Naive B cell (primary cell): Measurements from ENCODE around the gene HIKESHI. TPM values are rescaled to one million over a fixed set of nuclear protein-coding genes. Genes with fewer than 3 reads are reported as not detected.

Experiments
- ATAC-seq, 2 donors: fragments of 150-1000 bp; cut with Tn5 transposase; 2 replicates each; pipeline ENCODE4 v1.10.0; 2021; ENCODE audit warnings: low read depth in 2 of 2, mild to moderate bottlenecking in 2 of 2, moderate library complexity in 2 of 2
- DNase-seq: peaks from one replicate; pipeline ENCODE4 v3.0.0; 2022
- H3K27ac Mint-ChIP-seq, 6 donors: one replicate each; pipeline ENCODE4 v1.8.0; 2020 to 2022; ENCODE audit warnings: mild to moderate bottlenecking in 6 of 6, mixed read lengths in 6 of 6, moderate library complexity in 5 of 6, inconsistent platforms in 2 of 6
- H3K27me3 Mint-ChIP-seq, 3 donors: one replicate each; pipeline ENCODE4 v1.8.0; 2021 to 2022; ENCODE audit warnings: mixed read lengths in 3 of 3, mild to moderate bottlenecking in 1 of 3
- H3K36me3 Mint-ChIP-seq, 2 donors: one replicate each; pipeline ENCODE4 v1.8.0; 2020 to 2022; ENCODE audit warnings: mixed read lengths in 2 of 2, inconsistent platforms in 1 of 2, mild to moderate bottlenecking in 1 of 2
- H3K4me1 Mint-ChIP-seq, 3 donors: one replicate each; pipeline ENCODE4 v1.8.0; 2020 to 2022; ENCODE audit warnings: mixed read lengths in 3 of 3, inconsistent platforms in 1 of 3, mild to moderate bottlenecking in 1 of 3, moderate library complexity in 1 of 3
- H3K4me3 Mint-ChIP-seq, 8 donors: one replicate each; pipeline ENCODE4 v1.8.0; 2020 to 2022; ENCODE audit warnings: mild to moderate bottlenecking in 8 of 8, mixed read lengths in 8 of 8, moderate library complexity in 8 of 8, inconsistent platforms in 2 of 8
- H3K9me3 Mint-ChIP-seq, 7 donors: one replicate each; pipeline ENCODE4 v1.8.0; 2020 to 2022; ENCODE audit warnings: mixed read lengths in 7 of 7, mild to moderate bottlenecking in 5 of 7, inconsistent platforms in 2 of 7, moderate library complexity in 1 of 7
- polyA plus RNA-seq, 6 donors: library from polyadenylated mRNA; unstranded; fragments of 300-500 nt; fragmentation: Illumina TruSeq; gene quantifications; one replicate each; pipeline ENCODE4 v1.2.3, GENCODE V29; 2021; ENCODE audit warnings: low read depth in 6 of 6

The HIKESHI gene
- polyA plus RNA-seq, 6 donors from 2014 or later: 62.8 to 105 (median 76.9) TPM

DNA sequence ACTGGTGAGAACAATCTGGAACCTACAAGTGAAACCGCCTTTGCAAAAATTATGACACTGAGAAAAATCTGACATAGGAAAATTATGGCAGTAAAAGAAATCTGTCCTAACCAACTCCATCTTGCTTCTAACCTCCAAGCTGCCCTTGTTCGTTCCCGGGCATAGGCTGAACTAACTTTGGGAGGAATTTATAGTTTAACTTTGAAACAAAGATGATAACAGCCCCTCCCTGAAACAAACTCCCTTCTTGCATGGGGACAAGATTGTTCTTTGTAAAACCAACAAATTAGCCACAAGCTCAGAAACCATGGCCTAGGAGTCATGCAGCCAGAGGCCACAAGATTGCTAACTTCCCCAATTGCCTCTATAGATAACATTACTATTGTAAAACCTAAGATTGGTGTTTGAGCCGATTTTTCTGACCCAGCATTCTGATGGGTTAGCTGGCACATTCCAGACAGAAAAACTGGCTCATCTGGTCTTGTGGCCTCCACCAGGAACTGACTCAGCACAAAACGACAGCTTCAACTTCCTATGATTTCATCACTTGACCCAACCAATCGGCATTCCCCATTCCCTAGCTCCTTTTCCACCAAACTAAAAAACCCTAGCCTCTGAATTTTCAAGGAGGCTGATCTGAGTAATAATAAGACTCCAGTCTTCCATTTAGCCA lies 69.0 kb downstream of the HIKESHI start:
- Mint-ChIP-seq H3K4me3 (peak overlapping the region in 1 of 8 donors; percentile 16), H3K27me3 (peaks cover 5 to 10% (median 8%) of the 10 kb centered on the region in 3 donors)

GRCh38 chr11:86372041-86372440 lies 70.0 kb downstream of the HIKESHI start:
- Mint-ChIP-seq H3K36me3 (peaks cover 0 to 5% of the 10 kb centered on the region in 2 donors), H3K9me3 (peaks cover 0 to 14% (median 4%) of the 10 kb centered on the region in 7 donors), H3K27ac (peak overlapping the region in 1 of 6 donors; percentile 7), H3K4me1 (no peaks in the 10 kb centered on the region), H3K4me3 (no peak overlapping the region), H3K27me3 (peaks cover 5 to 10% (median 8%) of the 10 kb centered on the region in 3 donors)
- DNase-seq (no peak), ATAC-seq (no peak)

More for the DNA sequence above, 69.0 kb downstream of the HIKESHI start:
- H3K27ac Mint-ChIP-seq: no peak overlapping the region
- peaks cover 0 to 2% of the 10 kb centered on the region in 2 donors for H3K36me3 Mint-ChIP-seq
- peaks cover 0 to 5% (median 2%) of the 10 kb centered on the region in 7 donors for H3K9me3 Mint-ChIP-seq
- ATAC-seq (no peak), DNase-seq (no peak)
- H3K4me1 Mint-ChIP-seq: no peaks in the 10 kb centered on the region

DNA sequence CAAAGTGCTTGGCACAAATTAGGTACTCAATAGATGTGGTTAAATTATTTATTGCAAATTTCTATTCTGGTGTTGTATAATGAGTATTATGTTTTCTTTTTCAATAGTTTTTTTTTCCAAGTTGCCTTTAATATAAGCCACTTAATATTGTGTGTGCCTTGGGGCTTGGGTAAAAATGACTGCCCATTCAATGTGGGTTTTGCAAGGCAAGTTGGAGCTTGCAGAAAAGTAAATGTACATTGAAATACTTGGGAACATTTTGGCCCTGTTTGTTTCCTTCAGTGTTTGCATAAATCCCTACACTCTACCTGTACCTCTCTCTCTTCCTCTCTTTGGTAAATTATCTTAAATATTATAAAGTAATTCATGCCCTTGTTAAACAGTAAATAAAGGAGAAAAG lies 70.5 kb downstream of the HIKESHI start:
- no peak overlapping the region for H3K27ac Mint-ChIP-seq
- no peak for DNase-seq
- H3K4me1 Mint-ChIP-seq: no peaks in the 10 kb centered on the region
- H3K4me3 Mint-ChIP-seq: no peak overlapping the region
- no peak for ATAC-seq
- peaks cover 0 to 5% of the 10 kb centered on the region in 2 donors for H3K36me3 Mint-ChIP-seq
- peaks cover 0 to 19% (median 4%) of the 10 kb centered on the region in 7 donors for H3K9me3 Mint-ChIP-seq
- H3K27me3 Mint-ChIP-seq: peaks cover 5 to 10% (median 8%) of the 10 kb centered on the region in 3 donors

GRCh38 chr11:86374069-86374468 lies 72.0 kb downstream of the HIKESHI start:
- Mint-ChIP-seq H3K27me3 (peaks cover 5 to 10% (median 8%) of the 10 kb centered on the region in 3 donors), H3K4me3 (no peak overlapping the region), H3K9me3 (peaks cover 0 to 20% (median 4%) of the 10 kb centered on the region in 7 donors), H3K36me3 (peaks cover 0 to 5% of the 10 kb centered on the region in 2 donors), H3K27ac (no peak overlapping the region), H3K4me1 (no peaks in the 10 kb centered on the region)
- DNase-seq (no peak), ATAC-seq (no peak)

DNA sequence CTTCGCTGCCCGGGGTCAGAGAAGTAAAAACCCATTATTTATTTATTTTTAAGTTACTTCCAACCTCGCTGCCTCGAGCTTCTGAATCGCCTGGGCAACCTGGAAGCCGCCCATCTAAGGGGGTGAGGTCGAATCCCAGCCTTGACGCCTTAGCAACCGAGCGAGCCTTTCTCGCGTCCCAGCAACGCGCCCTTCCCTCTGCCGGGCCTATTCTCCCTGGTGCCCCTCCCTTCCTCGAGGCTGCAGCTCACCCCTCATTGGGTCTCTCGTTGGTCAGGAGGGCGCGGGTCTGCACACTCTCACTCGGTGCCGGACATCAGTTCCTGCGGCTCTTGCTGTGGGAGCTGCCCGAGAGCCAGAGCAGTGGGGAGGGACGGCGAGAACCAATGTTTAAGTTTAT lies 72.5 kb downstream of the HIKESHI start, which contains the start of gene CCDC81:
CCDC81 (plus strand) TSS at position 302 of the 400 bp plus-strand sequence. CDS start 277 bp downstream, outside the sequence.
- Mint-ChIP-seq H3K27me3 (peaks cover 5 to 10% (median 8%) of the 10 kb centered on the region in 3 donors), H3K4me1 (no peaks in the 10 kb centered on the region), H3K27ac (no peak within 1 kb of the TSS), H3K9me3 (peaks cover 0 to 20% (median 4%) of the 10 kb centered on the region in 7 donors), H3K36me3 (peaks cover 0 to 5% of the 10 kb centered on the region in 2 donors), H3K4me3 (no peak within 1 kb of the TSS)
- ATAC-seq: no peak
- no peak for DNase-seq

DNA sequence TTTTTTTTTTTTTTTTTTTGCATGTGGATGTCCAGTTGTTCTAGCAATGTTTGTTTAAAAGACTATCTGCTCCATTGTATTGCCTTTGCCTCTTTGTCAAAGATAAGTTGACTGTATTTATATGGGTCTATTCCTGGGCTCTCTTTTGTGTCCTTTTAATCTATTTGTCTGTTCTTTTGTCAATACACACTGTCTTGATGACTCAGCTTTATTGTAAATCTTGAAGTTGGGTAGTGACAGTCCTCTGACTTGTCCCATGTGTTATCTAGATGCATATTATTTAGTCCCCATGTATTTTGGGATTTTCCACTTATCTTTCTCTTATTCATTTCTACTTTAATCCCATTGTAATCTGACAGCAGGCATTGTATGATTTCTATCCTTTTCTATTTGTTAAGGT lies 75.9 kb downstream of the HIKESHI start:
- Mint-ChIP-seq H3K36me3 (peaks cover 0 to 5% of the 10 kb centered on the region in 2 donors), H3K4me3 (no peak overlapping the region)

GRCh38 chr11:86380295-86381059 lies 78.4 kb downstream of the HIKESHI start:
- H3K4me1 Mint-ChIP-seq: no peaks in the 10 kb centered on the region
- no peak for ATAC-seq

More for the DNA sequence above, 75.9 kb downstream of the HIKESHI start:
- DNase-seq: no peak
- Mint-ChIP-seq H3K4me1 (no peaks in the 10 kb centered on the region), H3K27me3 (peaks cover 5 to 10% (median 8%) of the 10 kb centered on the region in 3 donors), H3K27ac (no peak overlapping the region), H3K9me3 (peaks cover 0 to 20% (median 4%) of the 10 kb centered on the region in 7 donors)
- ATAC-seq: no peak

GRCh38 chr11:86383041-86383955 lies 81.3 kb downstream of the HIKESHI start:
- Mint-ChIP-seq H3K27me3 (no peaks in the 10 kb centered on the region), H3K4me3 (no peak overlapping the region), H3K9me3 (no peaks in the 10 kb centered on the region), H3K4me1 (no peaks in the 10 kb centered on the region), H3K36me3 (no peaks in the 10 kb centered on the region), H3K27ac (no peak overlapping the region)
- DNase-seq: no peak
- ATAC-seq: no peak

More at GRCh38 chr11:86380295-86381059, 78.4 kb downstream of the HIKESHI start:
- no peak overlapping the region for H3K4me3 Mint-ChIP-seq
- H3K9me3 Mint-ChIP-seq: peaks cover 0 to 20% (median 4%) of the 10 kb centered on the region in 7 donors
- H3K27ac Mint-ChIP-seq: no peak overlapping the region
- no peak for DNase-seq
- H3K27me3 Mint-ChIP-seq: no peaks in the 10 kb centered on the region
- peaks cover 0 to 5% of the 10 kb centered on the region in 2 donors for H3K36me3 Mint-ChIP-seq

DNA sequence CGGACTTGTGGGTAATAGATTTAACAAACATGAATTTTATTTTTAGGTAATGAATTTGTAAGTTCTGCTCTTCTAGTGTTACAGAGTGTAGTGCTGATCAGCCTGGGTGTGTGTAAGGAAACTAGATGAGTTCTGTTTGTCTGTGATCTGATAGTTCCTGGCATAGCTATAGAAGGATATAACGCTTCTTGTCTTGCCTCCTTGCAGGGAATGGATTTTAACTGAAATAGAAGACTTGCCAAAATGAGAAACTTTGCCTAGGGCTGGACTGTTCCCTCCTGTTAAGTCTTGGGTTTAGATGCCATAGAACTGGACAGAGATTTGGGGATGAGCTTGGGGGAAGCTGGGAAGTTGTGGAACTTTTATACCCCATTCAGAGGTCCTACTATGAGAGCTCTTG lies 84.2 kb downstream of the HIKESHI start:
- H3K9me3 Mint-ChIP-seq: peaks cover 0 to 4% (median 0%) of the 10 kb centered on the region in 7 donors
- H3K4me1 Mint-ChIP-seq: no peaks in the 10 kb centered on the region
- H3K4me3 Mint-ChIP-seq: no peak overlapping the region
- ATAC-seq: no peak
- H3K36me3 Mint-ChIP-seq: no peaks in the 10 kb centered on the region
- H3K27ac Mint-ChIP-seq: no peak overlapping the region
- no peaks in the 10 kb centered on the region for H3K27me3 Mint-ChIP-seq
- DNase-seq: no peak

GRCh38 chr11:86386746-86387145 lies 84.7 kb downstream of the HIKESHI start:
- Mint-ChIP-seq H3K4me3 (no peak overlapping the region), H3K36me3 (no peaks in the 10 kb centered on the region), H3K4me1 (no peaks in the 10 kb centered on the region), H3K9me3 (peaks cover 0 to 4% (median 0%) of the 10 kb centered on the region in 7 donors), H3K27me3 (no peaks in the 10 kb centered on the region), H3K27ac (no peak overlapping the region)
- ATAC-seq (no peak), DNase-seq (no peak)

- Mint-ChIP-seq H3K4me3 (no peak overlapping the region), H3K27me3 (no peaks in the 10 kb centered on the region), H3K27ac (no peak overlapping the region), H3K36me3 (no peaks in the 10 kb centered on the region), H3K4me1 (no peaks in the 10 kb centered on the region), H3K9me3 (peaks cover 0 to 4% (median 0%) of the 10 kb centered on the region in 7 donors)
- ATAC-seq (no peak), DNase-seq (no peak)
Measured at GRCh38 chr11:86388198-86388597, 86.2 kb downstream of the HIKESHI start.

- no peak overlapping the region for H3K27ac Mint-ChIP-seq
- H3K9me3 Mint-ChIP-seq: peaks cover 0 to 4% (median 0%) of the 10 kb centered on the region in 7 donors
- ATAC-seq (no peak), DNase-seq (no peak)
- H3K4me3 Mint-ChIP-seq: no peak overlapping the region
- H3K4me1 Mint-ChIP-seq: no peaks in the 10 kb centered on the region
- no peaks in the 10 kb centered on the region for H3K27me3 Mint-ChIP-seq
- H3K36me3 Mint-ChIP-seq: no peaks in the 10 kb centered on the region
Measured at GRCh38 chr11:86390487-86390886, 88.4 kb downstream of the HIKESHI start.

GRCh38 chr11:86395061-86395551 lies 93.1 kb downstream of the HIKESHI start:
- no peak for ATAC-seq
- Mint-ChIP-seq H3K4me1 (no peaks in the 10 kb centered on the region), H3K9me3 (peaks cover 0 to 2% (median 0%) of the 10 kb centered on the region in 7 donors), H3K36me3 (peaks cover 0 to 4% of the 10 kb centered on the region in 2 donors), H3K27ac (no peak overlapping the region), H3K27me3 (no peaks in the 10 kb centered on the region), H3K4me3 (no peak overlapping the region)
- no peak for DNase-seq
